Loucy (cell line): ENCODE measurements around the gene CNTN5.

Experiments used
- H2AFZ ChIP-seq: fragments of 200-600 bp; sonication (generic); 2 replicates; pipeline ENCODE4 v1.6.0; 2016; ENCODE audit warnings: antibody characterized with exemption, mild to moderate bottlenecking, low read length, moderate library complexity
- H3F3A ChIP-seq: fragments of 200-600 bp; 2 replicates; pipeline ENCODE4 v1.6.0; 2016; ENCODE audit warnings: antibody characterized with exemption, low read depth, mild to moderate bottlenecking
- H3K27me3 ChIP-seq: fragments of 200-600 bp; sonication (generic); 2 replicates; pipeline ENCODE4 v1.6.1; 2014; ENCODE audit warnings: low read length, mild to moderate bottlenecking; ENCODE audit not compliant: insufficient read depth, poor library complexity, severe bottlenecking
- H3K36me3 ChIP-seq: fragments of 200-600 bp; sonication (generic); 2 replicates; pipeline ENCODE4 v1.6.1; 2016; ENCODE audit warnings: low read length; ENCODE audit not compliant: insufficient read depth
- H3K4me1 ChIP-seq: fragments of 200-600 bp; sonication (generic); 2 replicates; pipeline ENCODE4 v1.5.1; 2014; ENCODE audit warnings: low read length, mild to moderate bottlenecking; ENCODE audit not compliant: insufficient read depth, poor library complexity, severe bottlenecking
- H3K4me2 ChIP-seq: fragments of 200-600 bp; sonication (generic); 2 replicates; pipeline ENCODE4 v1.6.0; 2014; ENCODE audit warnings: antibody characterized with exemption, low read length, low read depth, mild to moderate bottlenecking; ENCODE audit not compliant: poor library complexity, severe bottlenecking
- H3K4me3 ChIP-seq: fragments of 200-600 bp; sonication (generic); 2 replicates; pipeline ENCODE4 v1.5.1; 2014; ENCODE audit warnings: low read length, mild to moderate bottlenecking, mixed read lengths; ENCODE audit not compliant: poor library complexity, severe bottlenecking
- H3K79me2 ChIP-seq: fragments of 200-600 bp; sonication (generic); 2 replicates; pipeline ENCODE4 v1.6.1; 2014; ENCODE audit warnings: low read length; ENCODE audit not compliant: insufficient read depth
- H3K9ac ChIP-seq: fragments of 200-600 bp; sonication (generic); 2 replicates; pipeline ENCODE4 v1.6.0; 2014; ENCODE audit warnings: mild to moderate bottlenecking, low read depth, low read length, moderate library complexity; ENCODE audit not compliant: poor library complexity, severe bottlenecking
- H3K9me2 ChIP-seq: fragments of 200-600 bp; sonication (generic); replicated peaks from 2 replicates; pipeline ENCODE4 v1.6.1; 2016; ENCODE audit warnings: low read depth, low read length, mixed read lengths
- H3K9me3 ChIP-seq: fragments of 200-600 bp; sonication (generic); 2 replicates; pipeline ENCODE4 v1.6.1; 2014; ENCODE audit warnings: mild to moderate bottlenecking, antibody characterized with exemption, low read length, low read depth; ENCODE audit not compliant: insufficient read depth
- H4K20me1 ChIP-seq: fragments of 200-600 bp; sonication (generic); 2 replicates; pipeline ENCODE4 v1.6.0; 2014; ENCODE audit warnings: antibody characterized with exemption, low read length, mild to moderate bottlenecking; ENCODE audit not compliant: insufficient read depth, poor library complexity, severe bottlenecking
- EZH2phosphoT487 ChIP-seq: fragments of 200-600 bp; IDR thresholded peaks from 2 replicates; pipeline ENCODE4 v1.6.1; 2018; ENCODE audit warnings: antibody characterized with exemption, mild to moderate bottlenecking, moderate library complexity, borderline replicate concordance
- TF ChIP-seq, protein P1 (sequence below): fragments of 200-600 bp; sonication (generic); conservative IDR thresholded peaks from 2 replicates; pipeline ENCODE4 v1.5.1; 2014; ENCODE audit warnings: mild to moderate bottlenecking, antibody characterized with exemption, low read length

Gene CNTN5

DNA sequence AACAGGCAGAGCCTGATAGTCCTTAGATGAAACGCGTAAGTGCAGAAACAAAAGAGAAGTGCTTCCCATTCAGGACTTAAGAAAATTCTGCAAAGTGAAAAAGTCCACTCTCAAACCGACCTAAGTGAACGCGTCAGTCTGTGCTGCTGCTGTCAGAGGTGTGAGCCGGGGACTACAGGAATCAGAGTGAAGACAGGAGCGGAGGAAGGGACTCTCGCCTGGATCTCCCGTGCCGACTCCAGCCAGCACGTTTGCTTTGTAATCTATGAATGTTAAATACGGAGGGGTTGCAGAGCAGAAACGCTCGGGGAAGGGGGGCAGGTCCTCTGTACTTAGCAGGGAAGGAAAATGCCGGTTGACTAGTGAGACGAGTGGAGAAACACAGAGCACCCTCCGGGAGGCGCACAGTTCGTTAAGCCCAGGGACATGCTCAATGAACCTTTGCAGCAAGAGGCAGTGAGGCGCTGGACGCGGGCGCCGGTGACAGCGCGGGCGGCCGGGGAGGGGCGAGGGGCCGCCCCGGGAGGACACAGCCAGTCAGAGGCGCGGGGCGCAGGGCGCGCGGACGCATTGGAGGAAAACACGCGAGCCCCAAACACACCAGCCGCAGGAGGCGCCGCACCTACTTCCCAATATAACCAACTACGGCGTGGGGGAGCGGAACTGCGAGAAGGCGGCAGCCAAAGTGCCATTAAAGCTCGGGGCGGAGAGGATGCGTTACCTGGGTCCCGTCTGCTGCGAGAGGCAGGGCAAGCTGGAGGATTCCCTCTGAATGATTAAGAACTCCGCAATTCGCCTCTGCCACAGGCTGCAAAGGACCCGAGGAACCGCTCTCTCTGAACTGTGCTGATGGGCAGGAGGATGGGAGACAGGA, at the start of gene CNTN5:
Gene CNTN5, plus strand, starts transcription at position 598 of the 874 bp plus-strand sequence.
- H2AFZ ChIP-seq = no peak within 1 kb of the TSS
- H3K9me2 ChIP-seq = no peaks in the 10 kb centered on the region
- no peak within 1 kb of the TSS for H3K9ac ChIP-seq
- H3K9me3 ChIP-seq = no peaks in the 10 kb centered on the region
- no peaks in the 10 kb centered on the region for H3K36me3 ChIP-seq
- no peaks in the 10 kb centered on the region for H3K4me1 ChIP-seq
- TF ChIP-seq, protein P1, sequence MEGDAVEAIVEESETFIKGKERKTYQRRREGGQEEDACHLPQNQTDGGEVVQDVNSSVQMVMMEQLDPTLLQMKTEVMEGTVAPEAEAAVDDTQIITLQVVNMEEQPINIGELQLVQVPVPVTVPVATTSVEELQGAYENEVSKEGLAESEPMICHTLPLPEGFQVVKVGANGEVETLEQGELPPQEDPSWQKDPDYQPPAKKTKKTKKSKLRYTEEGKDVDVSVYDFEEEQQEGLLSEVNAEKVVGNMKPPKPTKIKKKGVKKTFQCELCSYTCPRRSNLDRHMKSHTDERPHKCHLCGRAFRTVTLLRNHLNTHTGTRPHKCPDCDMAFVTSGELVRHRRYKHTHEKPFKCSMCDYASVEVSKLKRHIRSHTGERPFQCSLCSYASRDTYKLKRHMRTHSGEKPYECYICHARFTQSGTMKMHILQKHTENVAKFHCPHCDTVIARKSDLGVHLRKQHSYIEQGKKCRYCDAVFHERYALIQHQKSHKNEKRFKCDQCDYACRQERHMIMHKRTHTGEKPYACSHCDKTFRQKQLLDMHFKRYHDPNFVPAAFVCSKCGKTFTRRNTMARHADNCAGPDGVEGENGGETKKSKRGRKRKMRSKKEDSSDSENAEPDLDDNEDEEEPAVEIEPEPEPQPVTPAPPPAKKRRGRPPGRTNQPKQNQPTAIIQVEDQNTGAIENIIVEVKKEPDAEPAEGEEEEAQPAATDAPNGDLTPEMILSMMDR = no peak
- TF ChIP-seq EZH2phosphoT487 = no peak
- H3K79me2 ChIP-seq = no peaks in the 10 kb centered on the region
- H4K20me1 ChIP-seq = no peaks in the 10 kb centered on the region
- H3K27me3 ChIP-seq = no peaks in the 10 kb centered on the region
- no peaks in the 10 kb centered on the region for H3F3A ChIP-seq
- no peak within 1 kb of the TSS for H3K4me3 ChIP-seq
- H3K4me2 ChIP-seq = no peak within 1 kb of the TSS

- Histone ChIP-seq H4K20me1 (no peaks in the 10 kb centered on the region), H3K9me3 (no peaks in the 10 kb centered on the region), H3K4me3 (no peak overlapping the region), H3F3A (no peaks in the 10 kb centered on the region), H3K27me3 (no peaks in the 10 kb centered on the region), H3K9ac (no peak overlapping the region), H2AFZ (no peak overlapping the region), H3K4me1 (no peaks in the 10 kb centered on the region), H3K36me3 (no peaks in the 10 kb centered on the region), H3K4me2 (no peak overlapping the region), H3K9me2 (no peaks in the 10 kb centered on the region), H3K79me2 (no peaks in the 10 kb centered on the region)
- TF ChIP-seq, protein P1 = no peak
- no peak for TF ChIP-seq EZH2phosphoT487
Measured at GRCh38 chr11:98979205-98979604, 41.5 kb upstream of the CNTN5 start.

GRCh38 chr11:99015634-99016454, 4.9 kb upstream of the CNTN5 start:
- H3K9ac ChIP-seq = no peak overlapping the region
- no peaks in the 10 kb centered on the region for H3K27me3 ChIP-seq
- no peaks in the 10 kb centered on the region for H3K9me2 ChIP-seq
- no peak overlapping the region for H2AFZ ChIP-seq
- no peaks in the 10 kb centered on the region for H3K4me1 ChIP-seq
- no peaks in the 10 kb centered on the region for H3K36me3 ChIP-seq
- no peaks in the 10 kb centered on the region for H4K20me1 ChIP-seq
- no peaks in the 10 kb centered on the region for H3K9me3 ChIP-seq
- H3F3A ChIP-seq = no peaks in the 10 kb centered on the region
- H3K79me2 ChIP-seq = no peaks in the 10 kb centered on the region
- TF ChIP-seq, protein P1 = peak; percentile 93
- TF ChIP-seq EZH2phosphoT487 = no peak
- H3K4me2 ChIP-seq = no peak overlapping the region
- H3K4me3 ChIP-seq = no peak overlapping the region
